ENCODE data around the gene GMPS. TPM values are rescaled to one million over a fixed set of nuclear protein-coding genes. Genes with fewer than 3 reads are reported as not detected.

The GMPS gene
- total RNA-seq, 1 donor from 2014 or later = 279 TPM

- no peaks in the 10 kb centered on the region for H4K20me1 ChIP-seq (ENCODE audit: low read depth)
- H3K4me1 ChIP-seq = no peaks in the 10 kb centered on the region
- no peak overlapping the region for H3K4me3 ChIP-seq
- H3F3A ChIP-seq (ENCODE audit: low read depth) = no peaks in the 10 kb centered on the region
- no peak overlapping the region for H3K4me2 ChIP-seq
- no peaks in the 10 kb centered on the region for H3K27me3 ChIP-seq
- no peak overlapping the region for H2AFZ ChIP-seq (replicated peaks)
- H3K36me3 ChIP-seq = no peaks in the 10 kb centered on the region
- H3K36me3 Mint-ChIP-seq = peaks cover 9% of the 10 kb centered on the region
- H3K79me2 ChIP-seq (ENCODE audit: low read depth) = no peaks in the 10 kb centered on the region
- H3K4me1 Mint-ChIP-seq = no peaks in the 10 kb centered on the region
- DNase-seq (ENCODE audit: low spot score) = no peak
- no peak overlapping the region for H3K9ac ChIP-seq
- no peak overlapping the region for H3K4me3 Mint-ChIP-seq
- no peak for TF ChIP-seq CTCF (IDR thresholded peaks at IDR 0.05)
- no peak for TF ChIP-seq EZH2 (IDR thresholded peaks at IDR 0.05)
- TF ChIP-seq EZH2phosphoT487 (IDR thresholded peaks at IDR 0.05) = no peak
- no peaks in the 10 kb centered on the region for H3K9me3 ChIP-seq (ENCODE audit: low read depth)
- no peaks in the 10 kb centered on the region for H3K27me3 Mint-ChIP-seq (ENCODE audit: insufficient read depth, low read depth)
- no peak overlapping the region for H3K27ac Mint-ChIP-seq
- peaks cover 4% of the 10 kb centered on the region for H3K9me3 Mint-ChIP-seq
- no peak overlapping the region for H3K27ac ChIP-seq
These were observed 99.9 kb downstream of the GMPS start for GRCh38 chr3:155970398-155970797.

- H3K4me1 Mint-ChIP-seq = no peaks in the 10 kb centered on the region
- no peaks in the 10 kb centered on the region for H4K20me1 ChIP-seq (ENCODE audit: low read depth)
- TF ChIP-seq EZH2 (IDR thresholded peaks at IDR 0.05) (no peak), CTCF (IDR thresholded peaks at IDR 0.05) (no peak)
These were observed 102.6 kb downstream of the GMPS start for GRCh38 chr3:155972885-155973584.

GRCh38 chr3:155978324-155978723 is 107.9 kb downstream of the GMPS start:
- Mint-ChIP-seq H3K9me3 (no peaks in the 10 kb centered on the region), H3K27ac (no peak overlapping the region), H3K27me3 (ENCODE audit: insufficient read depth, low read depth) (peaks cover 2% of the 10 kb centered on the region), H3K4me3 (no peak overlapping the region), H3K36me3 (no peaks in the 10 kb centered on the region), H3K4me1 (no peaks in the 10 kb centered on the region)
- H3K79me2 ChIP-seq (ENCODE audit: low read depth) = no peaks in the 10 kb centered on the region
- H3K9me3 ChIP-seq (ENCODE audit: low read depth) = no peaks in the 10 kb centered on the region
- no peaks in the 10 kb centered on the region for H4K20me1 ChIP-seq (ENCODE audit: low read depth)
- peak; percentile 54 for TF ChIP-seq CTCF (IDR thresholded peaks at IDR 0.05)
- no peak for TF ChIP-seq EZH2phosphoT487 (IDR thresholded peaks at IDR 0.05)
- no peaks in the 10 kb centered on the region for H3K4me1 ChIP-seq
- no peak overlapping the region for H3K4me3 ChIP-seq
- H3K9ac ChIP-seq = no peak overlapping the region
- no peak overlapping the region for H3K27ac ChIP-seq
- H3K4me2 ChIP-seq = no peak overlapping the region
- no peaks in the 10 kb centered on the region for H3K27me3 ChIP-seq
- no peaks in the 10 kb centered on the region for H3F3A ChIP-seq (ENCODE audit: low read depth)
- H3K36me3 ChIP-seq = no peaks in the 10 kb centered on the region
- no peak for DNase-seq (ENCODE audit: low spot score)
- no peak overlapping the region for H2AFZ ChIP-seq (replicated peaks)

More at GRCh38 chr3:155972885-155973584, 102.6 kb downstream of the GMPS start:
- no peak overlapping the region for H3K9ac ChIP-seq
- peaks cover 9% of the 10 kb centered on the region for H3K36me3 Mint-ChIP-seq
- no peak overlapping the region for H3K4me3 ChIP-seq
- no peaks in the 10 kb centered on the region for H3K36me3 ChIP-seq
- H3K27ac ChIP-seq = no peak overlapping the region
- no peak overlapping the region for H3K4me2 ChIP-seq
- no peak overlapping the region for H3K27ac Mint-ChIP-seq
- no peaks in the 10 kb centered on the region for H3K4me1 ChIP-seq
- no peaks in the 10 kb centered on the region for H3K9me3 ChIP-seq (ENCODE audit: low read depth)
- H3K27me3 Mint-ChIP-seq (ENCODE audit: insufficient read depth, low read depth) = peaks cover 2% of the 10 kb centered on the region
- no peaks in the 10 kb centered on the region for H3K79me2 ChIP-seq (ENCODE audit: low read depth)
- no peaks in the 10 kb centered on the region for H3K27me3 ChIP-seq
- no peaks in the 10 kb centered on the region for H3F3A ChIP-seq (ENCODE audit: low read depth)
- H3K4me3 Mint-ChIP-seq = no peak overlapping the region
- peaks cover 4% of the 10 kb centered on the region for H3K9me3 Mint-ChIP-seq
- no peak overlapping the region for H2AFZ ChIP-seq (replicated peaks)
- no peak for DNase-seq (ENCODE audit: low spot score)

Measured in neural progenitor cell (in vitro differentiated cells).